GM23338 (cell line): Measurements from ENCODE around the gene OTUD1. TPM values are rescaled to one million over a fixed set of nuclear protein-coding genes. Genes with fewer than 3 reads are reported as not detected.
A peak's percentile ranks its signal among the peaks of the same experiment; 100 is the strongest.

ENCODE experiments used
- ATAC-seq: fragments of 200-7000 bp; cut with Tn5 transposase; 3 replicates; pipeline ENCODE4 v1.9.1; 2020
- DNase-seq: peaks from one replicate; pipeline ENCODE4 v3.0.0-alpha.2; 2015; ENCODE audit warnings: low spot score
- H2AFZ ChIP-seq: fragments of 200-600 bp; sonication (generic); 2 replicates; pipeline ENCODE4 v1.8.0; 2016; ENCODE audit warnings: antibody characterized with exemption, mild to moderate bottlenecking, moderate library complexity
- H3F3A ChIP-seq: fragments of 200-600 bp; sonication (generic); replicated peaks from 2 replicates; pipeline ENCODE4 v1.8.0; 2017; ENCODE audit warnings: antibody characterized with exemption, mixed run types, low read depth
- H3K27ac ChIP-seq: fragments of 200-600 bp; sonication (generic); 2 replicates; pipeline ENCODE4 v1.6.1; 2016; ENCODE audit warnings: low read depth
- H3K27me3 ChIP-seq: fragments of 200-600 bp; sonication (generic); 2 replicates; pipeline ENCODE4 v1.8.0; 2016; ENCODE audit warnings: mild to moderate bottlenecking, mixed run types, moderate library complexity; ENCODE audit not compliant: insufficient read depth
- H3K36me3 ChIP-seq: fragments of 200-600 bp; sonication (generic); 2 replicates; pipeline ENCODE4 v1.8.0; 2016; ENCODE audit warnings: mild to moderate bottlenecking; ENCODE audit not compliant: insufficient read depth
- H3K4me1 ChIP-seq: fragments of 200-600 bp; sonication (generic); 2 replicates; pipeline ENCODE4 v1.8.0; 2016; ENCODE audit warnings: mild to moderate bottlenecking, moderate library complexity; ENCODE audit not compliant: insufficient read depth
- H3K4me2 ChIP-seq: fragments of 200-600 bp; sonication (generic); 2 replicates; pipeline ENCODE4 v1.7.1; 2017; ENCODE audit warnings: mixed run types
- H3K4me3 ChIP-seq: fragments of 200-600 bp; sonication (generic); 2 replicates; pipeline ENCODE4 v1.6.1; 2016; ENCODE audit warnings: mixed run types
- H3K79me2 ChIP-seq: fragments of 200-600 bp; sonication (generic); replicated peaks from 2 replicates; pipeline ENCODE4 v1.8.0; 2017; ENCODE audit warnings: mild to moderate bottlenecking; ENCODE audit not compliant: insufficient read depth
- H3K9me2 ChIP-seq: fragments of 200-600 bp; sonication (generic); 2 replicates; pipeline ENCODE4 v1.8.0; 2017; ENCODE audit not compliant: insufficient read depth
- H4K20me1 ChIP-seq: fragments of 200-600 bp; sonication (generic); replicated peaks from 2 replicates; pipeline ENCODE4 v1.8.0; 2017; ENCODE audit warnings: mild to moderate bottlenecking; ENCODE audit not compliant: insufficient read depth
- H3K27ac Mint-ChIP-seq: 2 replicates; pipeline ENCODE4 v1.8.0; 2020; ENCODE audit warnings: inconsistent platforms, mild to moderate bottlenecking, moderate library complexity, mixed read lengths
- H3K27me3 Mint-ChIP-seq: 3 replicates; pipeline ENCODE4 v1.8.0; 2022; ENCODE audit warnings: low read depth, mild to moderate bottlenecking, moderate library complexity, mixed read lengths, inconsistent platforms; ENCODE audit not compliant: insufficient read depth, poor library complexity
- H3K36me3 Mint-ChIP-seq: 3 replicates; pipeline ENCODE4 v1.8.0; 2021; ENCODE audit warnings: low read depth, mild to moderate bottlenecking, inconsistent platforms, moderate library complexity, mixed read lengths
- H3K4me1 Mint-ChIP-seq: 3 replicates; pipeline ENCODE4 v1.8.0; 2020; ENCODE audit warnings: mild to moderate bottlenecking, inconsistent platforms, mixed read lengths
- H3K4me3 Mint-ChIP-seq: 3 replicates; pipeline ENCODE4 v1.8.0; 2021; ENCODE audit warnings: moderate library complexity, mild to moderate bottlenecking, inconsistent platforms, mixed read lengths
- H3K9me3 Mint-ChIP-seq: 3 replicates; pipeline ENCODE4 v1.8.0; 2020; ENCODE audit warnings: moderate library complexity, mild to moderate bottlenecking, inconsistent platforms, mixed read lengths
- CREB1 ChIP-seq: fragments of 250-450 bp; sonication (Bioruptor Pico); IDR thresholded peaks from 2 replicates; pipeline ENCODE4 v1.5.0; 2020; ENCODE audit warnings: low read depth, mild to moderate bottlenecking, moderate library complexity
- EZH2phosphoT487 ChIP-seq: fragments of 200-600 bp; sonication (generic); IDR thresholded peaks from one replicate; pipeline ENCODE4 v1.8.1; 2018; ENCODE audit warnings: antibody characterized with exemption; ENCODE audit not compliant: unreplicated experiment
- JUNB ChIP-seq: IDR thresholded peaks from one replicate; pipeline ENCODE4 v1.6.1; 2016; ENCODE audit warnings: antibody characterized with exemption; ENCODE audit not compliant: unreplicated experiment
- POLR2AphosphoS5 ChIP-seq: IDR thresholded peaks from 2 replicates; pipeline ENCODE4 v1.6.1; 2016; ENCODE audit warnings: antibody characterized with exemption, low read depth
- polyA plus RNA-seq: library from polyadenylated mRNA; unstranded; fragments of >200 nt; fragmentation: Nextera tagmentation; extraction: Ambion mirVana; gene quantifications from 2 replicates; pipeline ENCODE4 v1.2.1, GENCODE V29; 2016
- total RNA-seq: library from RNA; depleted of rRNA; stranded (reverse); fragments of >200 nt; shearing (Covaris generic); gene quantifications from 2 replicates; pipeline ENCODE4 v1.2.3, GENCODE V29; 2014
- TF ChIP-seq, protein P1 (sequence below): IDR thresholded peaks from one replicate; pipeline ENCODE4 v1.6.1; 2018; ENCODE audit warnings: antibody characterized with exemption; ENCODE audit not compliant: unreplicated experiment
- TF ChIP-seq, protein P2 (sequence below): IDR thresholded peaks from 2 replicates; pipeline ENCODE4 v1.6.1; 2016; ENCODE audit warnings: antibody characterized with exemption
- TF ChIP-seq, protein P3 (sequence below): fragments of 250-450 bp; sonication (Bioruptor Pico); IDR thresholded peaks from 2 replicates; pipeline ENCODE4 v1.5.0; 2020; ENCODE audit warnings: mild to moderate bottlenecking, moderate library complexity

The OTUD1 gene
- total and polyA plus RNA-seq, 2 experiments from 2014 or later, result 2.5 to 8.3 TPM

DNA sequence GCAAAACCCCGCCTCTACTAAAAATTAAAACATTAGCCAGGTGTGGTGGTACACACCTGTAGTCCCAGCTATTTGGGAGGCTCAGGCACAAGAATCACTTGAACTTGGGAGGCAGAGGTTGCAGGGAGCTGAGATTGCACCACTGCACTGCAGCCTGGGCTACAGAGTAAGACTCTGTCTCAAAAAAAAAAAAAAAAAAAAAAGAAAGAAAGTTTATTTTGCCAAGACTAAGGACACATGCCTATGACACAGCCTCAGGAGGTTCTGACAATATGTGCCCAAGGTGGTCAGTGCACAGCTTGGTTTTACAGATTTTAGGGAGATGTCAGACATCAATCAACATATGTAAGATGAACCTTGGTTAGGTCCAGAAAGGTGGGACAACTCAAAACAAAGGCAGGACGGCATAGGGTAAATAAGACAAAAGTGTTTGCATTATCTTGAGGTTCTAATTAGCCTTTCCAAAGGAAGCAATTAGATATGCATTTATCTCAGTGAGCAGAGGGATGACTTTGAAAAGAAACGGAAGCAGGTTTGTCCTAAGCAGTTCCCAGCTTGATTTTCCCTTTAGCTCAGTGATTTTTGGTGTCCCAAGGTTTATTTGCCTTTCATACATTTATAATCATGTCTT, 20.7 kb upstream of the OTUD1 start (continued):
- TF ChIP-seq, protein P1, sequence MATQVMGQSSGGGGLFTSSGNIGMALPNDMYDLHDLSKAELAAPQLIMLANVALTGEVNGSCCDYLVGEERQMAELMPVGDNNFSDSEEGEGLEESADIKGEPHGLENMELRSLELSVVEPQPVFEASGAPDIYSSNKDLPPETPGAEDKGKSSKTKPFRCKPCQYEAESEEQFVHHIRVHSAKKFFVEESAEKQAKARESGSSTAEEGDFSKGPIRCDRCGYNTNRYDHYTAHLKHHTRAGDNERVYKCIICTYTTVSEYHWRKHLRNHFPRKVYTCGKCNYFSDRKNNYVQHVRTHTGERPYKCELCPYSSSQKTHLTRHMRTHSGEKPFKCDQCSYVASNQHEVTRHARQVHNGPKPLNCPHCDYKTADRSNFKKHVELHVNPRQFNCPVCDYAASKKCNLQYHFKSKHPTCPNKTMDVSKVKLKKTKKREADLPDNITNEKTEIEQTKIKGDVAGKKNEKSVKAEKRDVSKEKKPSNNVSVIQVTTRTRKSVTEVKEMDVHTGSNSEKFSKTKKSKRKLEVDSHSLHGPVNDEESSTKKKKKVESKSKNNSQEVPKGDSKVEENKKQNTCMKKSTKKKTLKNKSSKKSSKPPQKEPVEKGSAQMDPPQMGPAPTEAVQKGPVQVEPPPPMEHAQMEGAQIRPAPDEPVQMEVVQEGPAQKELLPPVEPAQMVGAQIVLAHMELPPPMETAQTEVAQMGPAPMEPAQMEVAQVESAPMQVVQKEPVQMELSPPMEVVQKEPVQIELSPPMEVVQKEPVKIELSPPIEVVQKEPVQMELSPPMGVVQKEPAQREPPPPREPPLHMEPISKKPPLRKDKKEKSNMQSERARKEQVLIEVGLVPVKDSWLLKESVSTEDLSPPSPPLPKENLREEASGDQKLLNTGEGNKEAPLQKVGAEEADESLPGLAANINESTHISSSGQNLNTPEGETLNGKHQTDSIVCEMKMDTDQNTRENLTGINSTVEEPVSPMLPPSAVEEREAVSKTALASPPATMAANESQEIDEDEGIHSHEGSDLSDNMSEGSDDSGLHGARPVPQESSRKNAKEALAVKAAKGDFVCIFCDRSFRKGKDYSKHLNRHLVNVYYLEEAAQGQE, result no peak

DNA sequence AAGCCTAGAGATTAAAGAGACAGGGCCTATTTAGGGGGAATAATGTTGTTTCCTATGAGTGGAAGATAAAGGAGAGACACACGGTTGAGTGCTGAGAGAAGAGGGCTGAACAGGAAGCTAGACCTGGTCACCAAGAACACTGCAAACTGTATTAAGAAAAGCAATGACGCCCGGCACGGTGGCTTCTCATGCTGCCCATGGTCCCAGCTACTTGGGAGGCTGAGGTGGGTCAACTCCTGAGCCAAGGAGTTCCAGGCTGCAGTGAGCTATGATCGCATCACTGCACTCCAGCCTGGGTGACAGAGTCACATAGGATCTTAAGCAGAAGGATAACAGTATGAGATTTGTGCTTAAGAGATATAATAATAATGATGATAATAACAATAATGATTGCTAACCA, 19.7 kb upstream of the OTUD1 start:
- no peaks in the 10 kb centered on the region for H3K27me3 ChIP-seq
- no peaks in the 10 kb centered on the region for H3F3A ChIP-seq
- DNase-seq (no peak), ATAC-seq (no peak; the same call in 2 of the 3 replicates)
- Mint-ChIP-seq H3K4me1 (peaks cover 31% of the 10 kb centered on the region), H3K9me3 (no peaks in the 10 kb centered on the region), H3K36me3 (no peaks in the 10 kb centered on the region; the same call in 2 of the 3 replicates), H3K27ac (peak overlapping the region; percentile 17), H3K4me3 (no peak overlapping the region), H3K27me3 (peaks cover 8% of the 10 kb centered on the region)
- peak overlapping the region; percentile 84; the same call in 1 of the 2 replicates for H3K27ac ChIP-seq
- no peaks in the 10 kb centered on the region for H3K36me3 ChIP-seq
- no peak overlapping the region for H3K4me3 ChIP-seq
- no peaks in the 10 kb centered on the region for H4K20me1 ChIP-seq
- H3K4me2 ChIP-seq, result peak overlapping the region; percentile 10
- no peaks in the 10 kb centered on the region for H3K79me2 ChIP-seq
- H2AFZ ChIP-seq, result peak overlapping the region; percentile 0; the same call in 1 of the 2 replicates
- H3K9me2 ChIP-seq, result no peaks in the 10 kb centered on the region
- peaks cover 28% of the 10 kb centered on the region for H3K4me1 ChIP-seq
- TF ChIP-seq POLR2AphosphoS5, result no peak
- no peak for TF ChIP-seq EZH2phosphoT487
- TF ChIP-seq, protein P1, result no peak
- TF ChIP-seq, protein P2, sequence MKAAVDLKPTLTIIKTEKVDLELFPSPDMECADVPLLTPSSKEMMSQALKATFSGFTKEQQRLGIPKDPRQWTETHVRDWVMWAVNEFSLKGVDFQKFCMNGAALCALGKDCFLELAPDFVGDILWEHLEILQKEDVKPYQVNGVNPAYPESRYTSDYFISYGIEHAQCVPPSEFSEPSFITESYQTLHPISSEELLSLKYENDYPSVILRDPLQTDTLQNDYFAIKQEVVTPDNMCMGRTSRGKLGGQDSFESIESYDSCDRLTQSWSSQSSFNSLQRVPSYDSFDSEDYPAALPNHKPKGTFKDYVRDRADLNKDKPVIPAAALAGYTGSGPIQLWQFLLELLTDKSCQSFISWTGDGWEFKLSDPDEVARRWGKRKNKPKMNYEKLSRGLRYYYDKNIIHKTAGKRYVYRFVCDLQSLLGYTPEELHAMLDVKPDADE, result no peak
- TF ChIP-seq, protein P3, sequence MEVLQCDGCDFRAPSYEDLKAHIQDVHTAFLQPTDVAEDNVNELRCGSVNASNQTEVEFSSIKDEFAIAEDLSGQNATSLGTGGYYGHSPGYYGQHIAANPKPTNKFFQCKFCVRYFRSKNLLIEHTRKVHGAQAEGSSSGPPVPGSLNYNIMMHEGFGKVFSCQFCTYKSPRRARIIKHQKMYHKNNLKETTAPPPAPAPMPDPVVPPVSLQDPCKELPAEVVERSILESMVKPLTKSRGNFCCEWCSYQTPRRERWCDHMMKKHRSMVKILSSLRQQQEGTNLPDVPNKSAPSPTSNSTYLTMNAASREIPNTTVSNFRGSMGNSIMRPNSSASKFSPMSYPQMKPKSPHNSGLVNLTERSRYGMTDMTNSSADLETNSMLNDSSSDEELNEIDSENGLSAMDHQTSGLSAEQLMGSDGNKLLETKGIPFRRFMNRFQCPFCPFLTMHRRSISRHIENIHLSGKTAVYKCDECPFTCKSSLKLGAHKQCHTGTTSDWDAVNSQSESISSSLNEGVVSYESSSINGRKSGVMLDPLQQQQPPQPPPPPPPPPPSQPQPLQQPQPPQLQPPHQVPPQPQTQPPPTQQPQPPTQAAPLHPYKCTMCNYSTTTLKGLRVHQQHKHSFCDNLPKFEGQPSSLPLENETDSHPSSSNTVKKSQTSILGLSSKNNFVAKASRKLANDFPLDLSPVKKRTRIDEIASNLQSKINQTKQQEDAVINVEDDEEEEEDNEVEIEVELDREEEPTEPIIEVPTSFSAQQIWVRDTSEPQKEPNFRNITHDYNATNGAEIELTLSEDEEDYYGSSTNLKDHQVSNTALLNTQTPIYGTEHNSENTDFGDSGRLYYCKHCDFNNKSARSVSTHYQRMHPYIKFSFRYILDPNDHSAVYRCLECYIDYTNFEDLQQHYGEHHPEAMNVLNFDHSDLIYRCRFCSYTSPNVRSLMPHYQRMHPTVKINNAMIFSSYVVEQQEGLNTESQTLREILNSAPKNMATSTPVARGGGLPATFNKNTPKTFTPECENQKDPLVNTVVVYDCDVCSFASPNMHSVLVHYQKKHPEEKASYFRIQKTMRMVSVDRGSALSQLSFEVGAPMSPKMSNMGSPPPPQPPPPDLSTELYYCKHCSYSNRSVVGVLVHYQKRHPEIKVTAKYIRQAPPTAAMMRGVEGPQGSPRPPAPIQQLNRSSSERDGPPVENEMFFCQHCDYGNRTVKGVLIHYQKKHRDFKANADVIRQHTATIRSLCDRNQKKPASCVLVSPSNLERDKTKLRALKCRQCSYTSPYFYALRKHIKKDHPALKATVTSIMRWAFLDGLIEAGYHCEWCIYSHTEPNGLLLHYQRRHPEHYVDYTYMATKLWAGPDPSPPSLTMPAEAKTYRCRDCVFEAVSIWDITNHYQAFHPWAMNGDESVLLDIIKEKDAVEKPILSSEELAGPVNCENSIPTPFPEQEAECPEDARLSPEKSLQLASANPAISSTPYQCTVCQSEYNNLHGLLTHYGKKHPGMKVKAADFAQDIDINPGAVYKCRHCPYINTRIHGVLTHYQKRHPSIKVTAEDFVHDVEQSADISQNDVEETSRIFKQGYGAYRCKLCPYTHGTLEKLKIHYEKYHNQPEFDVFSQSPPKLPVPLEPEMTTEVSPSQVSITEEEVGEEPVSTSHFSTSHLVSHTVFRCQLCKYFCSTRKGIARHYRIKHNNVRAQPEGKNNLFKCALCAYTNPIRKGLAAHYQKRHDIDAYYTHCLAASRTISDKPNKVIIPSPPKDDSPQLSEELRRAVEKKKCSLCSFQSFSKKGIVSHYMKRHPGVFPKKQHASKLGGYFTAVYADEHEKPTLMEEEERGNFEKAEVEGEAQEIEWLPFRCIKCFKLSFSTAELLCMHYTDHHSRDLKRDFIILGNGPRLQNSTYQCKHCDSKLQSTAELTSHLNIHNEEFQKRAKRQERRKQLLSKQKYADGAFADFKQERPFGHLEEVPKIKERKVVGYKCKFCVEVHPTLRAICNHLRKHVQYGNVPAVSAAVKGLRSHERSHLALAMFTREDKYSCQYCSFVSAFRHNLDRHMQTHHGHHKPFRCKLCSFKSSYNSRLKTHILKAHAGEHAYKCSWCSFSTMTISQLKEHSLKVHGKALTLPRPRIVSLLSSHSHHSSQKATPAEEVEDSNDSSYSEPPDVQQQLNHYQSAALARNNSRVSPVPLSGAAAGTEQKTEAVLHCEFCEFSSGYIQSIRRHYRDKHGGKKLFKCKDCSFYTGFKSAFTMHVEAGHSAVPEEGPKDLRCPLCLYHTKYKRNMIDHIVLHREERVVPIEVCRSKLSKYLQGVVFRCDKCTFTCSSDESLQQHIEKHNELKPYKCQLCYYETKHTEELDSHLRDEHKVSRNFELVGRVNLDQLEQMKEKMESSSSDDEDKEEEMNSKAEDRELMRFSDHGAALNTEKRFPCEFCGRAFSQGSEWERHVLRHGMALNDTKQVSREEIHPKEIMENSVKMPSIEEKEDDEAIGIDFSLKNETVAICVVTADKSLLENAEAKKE (CRISPR knock-in tag), result no peak
- TF ChIP-seq CREB1 (CRISPR knock-in tag), result no peak
- TF ChIP-seq JUNB, result no peak
